ENCODE results near the gene TWNK. TPM values are rescaled to one million over a fixed set of nuclear protein-coding genes. Genes with fewer than 3 reads are reported as not detected.

Gene TWNK
- total and polyA plus RNA-seq, 2 experiments from 2014 or later, result 12.2 to 29.4 TPM

DNA sequence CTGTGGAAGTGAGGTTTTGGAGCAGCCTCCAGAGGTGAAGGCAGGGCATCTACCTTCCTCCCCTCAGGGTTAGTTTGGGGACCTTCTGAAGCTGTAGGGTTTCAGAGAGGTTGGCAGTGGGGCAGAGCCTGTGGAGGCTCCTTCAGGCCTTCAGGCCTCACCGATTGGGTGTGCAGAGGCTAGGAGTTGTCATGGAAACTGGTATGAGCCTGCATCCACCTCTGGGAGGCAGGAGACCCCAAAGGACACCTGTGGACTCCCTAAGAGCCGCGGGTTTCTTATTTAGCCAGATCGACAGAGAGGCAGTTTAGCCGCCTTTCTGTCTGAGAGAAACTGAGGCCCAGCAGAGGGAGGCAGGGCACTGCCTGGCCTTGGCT lies 14.3 kb downstream of the TWNK start:
- no peak overlapping the region for H3K27ac Mint-ChIP-seq
- H3K36me3 ChIP-seq (ENCODE audit: insufficient read depth), result no peaks in the 10 kb centered on the region; the same call in 1 of the 2 replicates
- no peaks in the 10 kb centered on the region for H3K9me2 ChIP-seq (ENCODE audit: insufficient read depth)
- H3K27me3 Mint-ChIP-seq (ENCODE audit: insufficient read depth, low read depth, poor library complexity), result peaks cover 16% of the 10 kb centered on the region
- peaks cover 14% of the 10 kb centered on the region for H3K4me1 Mint-ChIP-seq
- peak overlapping the region; percentile 96; the same call in 2 of the 3 replicates for H3K4me3 Mint-ChIP-seq
- H3K36me3 Mint-ChIP-seq (ENCODE audit: low read depth), result peaks cover 38% of the 10 kb centered on the region
- 0 out of 2 replicates have a peak, but pooled peaks cover 7% of the 10 kb centered on the region for H4K20me1 ChIP-seq (replicated peaks; ENCODE audit: insufficient read depth)
- H3K27me3 ChIP-seq (ENCODE audit: insufficient read depth), result no peaks in the 10 kb centered on the region
- H3K27ac ChIP-seq (ENCODE audit: low read depth), result no peak overlapping the region
- H3K4me2 ChIP-seq, result 0 out of 2 replicates have a peak overlapping the region, but pooled peaks have one; percentile 92
- TF ChIP-seq STAT1 (IDR thresholded peaks at IDR 0.05; ENCODE audit: unreplicated experiment), result no peak
- TF ChIP-seq JUNB (IDR thresholded peaks at IDR 0.05; ENCODE audit: unreplicated experiment), result no peak
- DNase-seq (ENCODE audit: low spot score) (no peak), ATAC-seq (no peak)
- H3K9me3 Mint-ChIP-seq, result no peaks in the 10 kb centered on the region; the same call in 2 of the 3 replicates
- peaks cover 22% of the 10 kb centered on the region for H3K79me2 ChIP-seq (replicated peaks; ENCODE audit: insufficient read depth)
- no peak overlapping the region for H3K4me3 ChIP-seq
- H3F3A ChIP-seq (replicated peaks; ENCODE audit: low read depth), result peaks cover 16% of the 10 kb centered on the region
- H2AFZ ChIP-seq, result no peak overlapping the region
- peaks cover 21% of the 10 kb centered on the region for H3K4me1 ChIP-seq (ENCODE audit: insufficient read depth)

DNA sequence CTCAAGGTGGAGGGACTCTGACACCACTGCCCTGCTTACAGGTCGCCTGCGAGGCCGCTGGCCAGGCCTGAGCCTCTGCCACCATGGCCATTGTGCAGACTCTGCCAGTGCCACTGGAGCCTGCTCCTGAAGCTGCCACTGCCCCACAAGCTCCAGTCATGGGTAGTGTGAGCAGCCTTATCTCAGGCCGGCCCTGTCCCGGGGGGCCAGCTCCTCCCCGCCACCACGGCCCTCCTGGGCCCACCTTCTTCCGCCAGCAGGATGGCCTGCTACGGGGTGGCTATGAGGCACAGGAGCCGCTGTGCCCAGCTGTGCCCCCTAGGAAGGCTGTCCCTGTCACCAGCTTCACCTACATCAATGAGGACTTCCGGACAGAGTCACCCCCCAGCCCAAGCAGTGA lies 15.1 kb downstream of the TWNK start:
- H3K27ac ChIP-seq (ENCODE audit: low read depth), result no peak overlapping the region
- no peaks in the 10 kb centered on the region for H3K9me2 ChIP-seq (ENCODE audit: insufficient read depth)
- peaks cover 15% of the 10 kb centered on the region for H3K27me3 Mint-ChIP-seq (ENCODE audit: insufficient read depth, low read depth, poor library complexity)
- H3F3A ChIP-seq (replicated peaks; ENCODE audit: low read depth), result peaks cover 15% of the 10 kb centered on the region; the same call in 1 of the 2 replicates
- no peak overlapping the region for H2AFZ ChIP-seq
- peaks cover 38% of the 10 kb centered on the region for H3K36me3 Mint-ChIP-seq (ENCODE audit: low read depth)
- no peaks in the 10 kb centered on the region for H3K27me3 ChIP-seq (ENCODE audit: insufficient read depth)
- H3K4me1 Mint-ChIP-seq, result peaks cover 13% of the 10 kb centered on the region
- peaks cover 21% of the 10 kb centered on the region for H3K4me1 ChIP-seq (ENCODE audit: insufficient read depth)
- H3K36me3 ChIP-seq (ENCODE audit: insufficient read depth), result no peaks in the 10 kb centered on the region; the same call in 1 of the 2 replicates
- no peak overlapping the region for H3K4me3 Mint-ChIP-seq
- H3K79me2 ChIP-seq (replicated peaks; ENCODE audit: insufficient read depth), result peaks cover 22% of the 10 kb centered on the region
- no peak overlapping the region for H3K4me2 ChIP-seq
- H3K4me3 ChIP-seq, result no peak overlapping the region
- no peaks in the 10 kb centered on the region; the same call in 2 of the 3 replicates for H3K9me3 Mint-ChIP-seq
- ATAC-seq (no peak), DNase-seq (ENCODE audit: low spot score) (no peak)
- H4K20me1 ChIP-seq (replicated peaks; ENCODE audit: insufficient read depth), result 0 out of 2 replicates have a peak, but pooled peaks cover 7% of the 10 kb centered on the region
- no peak overlapping the region for H3K27ac Mint-ChIP-seq
- TF ChIP-seq ETS1 (IDR thresholded peaks at IDR 0.05), result no peak
- TF ChIP-seq STAT1 (IDR thresholded peaks at IDR 0.05; ENCODE audit: unreplicated experiment), result no peak
- no peak for TF ChIP-seq EZH2 (IDR thresholded peaks at IDR 0.05; ENCODE audit: low read depth, unreplicated experiment)
- no peak for TF ChIP-seq JUNB (IDR thresholded peaks at IDR 0.05; ENCODE audit: unreplicated experiment)
- TF ChIP-seq ZNF331 (CRISPR knock-in tag; IDR thresholded peaks at IDR 0.05; ENCODE audit: low read depth), result no peak
- TF ChIP-seq NANOG (IDR thresholded peaks at IDR 0.05; ENCODE audit: borderline replicate concordance), result no peak
- no peak for TF ChIP-seq EZH2phosphoT487 (IDR thresholded peaks at IDR 0.05; ENCODE audit: unreplicated experiment)
- TF ChIP-seq POLR2AphosphoS5 (IDR thresholded peaks at IDR 0.05; ENCODE audit: low read depth), result no peak
- TF ChIP-seq CREB1 (CRISPR knock-in tag; IDR thresholded peaks at IDR 0.05; ENCODE audit: low read depth), result no peak
- TF ChIP-seq, protein P1, sequence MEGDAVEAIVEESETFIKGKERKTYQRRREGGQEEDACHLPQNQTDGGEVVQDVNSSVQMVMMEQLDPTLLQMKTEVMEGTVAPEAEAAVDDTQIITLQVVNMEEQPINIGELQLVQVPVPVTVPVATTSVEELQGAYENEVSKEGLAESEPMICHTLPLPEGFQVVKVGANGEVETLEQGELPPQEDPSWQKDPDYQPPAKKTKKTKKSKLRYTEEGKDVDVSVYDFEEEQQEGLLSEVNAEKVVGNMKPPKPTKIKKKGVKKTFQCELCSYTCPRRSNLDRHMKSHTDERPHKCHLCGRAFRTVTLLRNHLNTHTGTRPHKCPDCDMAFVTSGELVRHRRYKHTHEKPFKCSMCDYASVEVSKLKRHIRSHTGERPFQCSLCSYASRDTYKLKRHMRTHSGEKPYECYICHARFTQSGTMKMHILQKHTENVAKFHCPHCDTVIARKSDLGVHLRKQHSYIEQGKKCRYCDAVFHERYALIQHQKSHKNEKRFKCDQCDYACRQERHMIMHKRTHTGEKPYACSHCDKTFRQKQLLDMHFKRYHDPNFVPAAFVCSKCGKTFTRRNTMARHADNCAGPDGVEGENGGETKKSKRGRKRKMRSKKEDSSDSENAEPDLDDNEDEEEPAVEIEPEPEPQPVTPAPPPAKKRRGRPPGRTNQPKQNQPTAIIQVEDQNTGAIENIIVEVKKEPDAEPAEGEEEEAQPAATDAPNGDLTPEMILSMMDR (conservative IDR thresholded peaks at IDR 0.05; ENCODE audit: low read depth in 2 of 2), result no peak
- TF ChIP-seq, protein P2, sequence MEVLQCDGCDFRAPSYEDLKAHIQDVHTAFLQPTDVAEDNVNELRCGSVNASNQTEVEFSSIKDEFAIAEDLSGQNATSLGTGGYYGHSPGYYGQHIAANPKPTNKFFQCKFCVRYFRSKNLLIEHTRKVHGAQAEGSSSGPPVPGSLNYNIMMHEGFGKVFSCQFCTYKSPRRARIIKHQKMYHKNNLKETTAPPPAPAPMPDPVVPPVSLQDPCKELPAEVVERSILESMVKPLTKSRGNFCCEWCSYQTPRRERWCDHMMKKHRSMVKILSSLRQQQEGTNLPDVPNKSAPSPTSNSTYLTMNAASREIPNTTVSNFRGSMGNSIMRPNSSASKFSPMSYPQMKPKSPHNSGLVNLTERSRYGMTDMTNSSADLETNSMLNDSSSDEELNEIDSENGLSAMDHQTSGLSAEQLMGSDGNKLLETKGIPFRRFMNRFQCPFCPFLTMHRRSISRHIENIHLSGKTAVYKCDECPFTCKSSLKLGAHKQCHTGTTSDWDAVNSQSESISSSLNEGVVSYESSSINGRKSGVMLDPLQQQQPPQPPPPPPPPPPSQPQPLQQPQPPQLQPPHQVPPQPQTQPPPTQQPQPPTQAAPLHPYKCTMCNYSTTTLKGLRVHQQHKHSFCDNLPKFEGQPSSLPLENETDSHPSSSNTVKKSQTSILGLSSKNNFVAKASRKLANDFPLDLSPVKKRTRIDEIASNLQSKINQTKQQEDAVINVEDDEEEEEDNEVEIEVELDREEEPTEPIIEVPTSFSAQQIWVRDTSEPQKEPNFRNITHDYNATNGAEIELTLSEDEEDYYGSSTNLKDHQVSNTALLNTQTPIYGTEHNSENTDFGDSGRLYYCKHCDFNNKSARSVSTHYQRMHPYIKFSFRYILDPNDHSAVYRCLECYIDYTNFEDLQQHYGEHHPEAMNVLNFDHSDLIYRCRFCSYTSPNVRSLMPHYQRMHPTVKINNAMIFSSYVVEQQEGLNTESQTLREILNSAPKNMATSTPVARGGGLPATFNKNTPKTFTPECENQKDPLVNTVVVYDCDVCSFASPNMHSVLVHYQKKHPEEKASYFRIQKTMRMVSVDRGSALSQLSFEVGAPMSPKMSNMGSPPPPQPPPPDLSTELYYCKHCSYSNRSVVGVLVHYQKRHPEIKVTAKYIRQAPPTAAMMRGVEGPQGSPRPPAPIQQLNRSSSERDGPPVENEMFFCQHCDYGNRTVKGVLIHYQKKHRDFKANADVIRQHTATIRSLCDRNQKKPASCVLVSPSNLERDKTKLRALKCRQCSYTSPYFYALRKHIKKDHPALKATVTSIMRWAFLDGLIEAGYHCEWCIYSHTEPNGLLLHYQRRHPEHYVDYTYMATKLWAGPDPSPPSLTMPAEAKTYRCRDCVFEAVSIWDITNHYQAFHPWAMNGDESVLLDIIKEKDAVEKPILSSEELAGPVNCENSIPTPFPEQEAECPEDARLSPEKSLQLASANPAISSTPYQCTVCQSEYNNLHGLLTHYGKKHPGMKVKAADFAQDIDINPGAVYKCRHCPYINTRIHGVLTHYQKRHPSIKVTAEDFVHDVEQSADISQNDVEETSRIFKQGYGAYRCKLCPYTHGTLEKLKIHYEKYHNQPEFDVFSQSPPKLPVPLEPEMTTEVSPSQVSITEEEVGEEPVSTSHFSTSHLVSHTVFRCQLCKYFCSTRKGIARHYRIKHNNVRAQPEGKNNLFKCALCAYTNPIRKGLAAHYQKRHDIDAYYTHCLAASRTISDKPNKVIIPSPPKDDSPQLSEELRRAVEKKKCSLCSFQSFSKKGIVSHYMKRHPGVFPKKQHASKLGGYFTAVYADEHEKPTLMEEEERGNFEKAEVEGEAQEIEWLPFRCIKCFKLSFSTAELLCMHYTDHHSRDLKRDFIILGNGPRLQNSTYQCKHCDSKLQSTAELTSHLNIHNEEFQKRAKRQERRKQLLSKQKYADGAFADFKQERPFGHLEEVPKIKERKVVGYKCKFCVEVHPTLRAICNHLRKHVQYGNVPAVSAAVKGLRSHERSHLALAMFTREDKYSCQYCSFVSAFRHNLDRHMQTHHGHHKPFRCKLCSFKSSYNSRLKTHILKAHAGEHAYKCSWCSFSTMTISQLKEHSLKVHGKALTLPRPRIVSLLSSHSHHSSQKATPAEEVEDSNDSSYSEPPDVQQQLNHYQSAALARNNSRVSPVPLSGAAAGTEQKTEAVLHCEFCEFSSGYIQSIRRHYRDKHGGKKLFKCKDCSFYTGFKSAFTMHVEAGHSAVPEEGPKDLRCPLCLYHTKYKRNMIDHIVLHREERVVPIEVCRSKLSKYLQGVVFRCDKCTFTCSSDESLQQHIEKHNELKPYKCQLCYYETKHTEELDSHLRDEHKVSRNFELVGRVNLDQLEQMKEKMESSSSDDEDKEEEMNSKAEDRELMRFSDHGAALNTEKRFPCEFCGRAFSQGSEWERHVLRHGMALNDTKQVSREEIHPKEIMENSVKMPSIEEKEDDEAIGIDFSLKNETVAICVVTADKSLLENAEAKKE (CRISPR knock-in tag; IDR thresholded peaks at IDR 0.05), result no peak
- TF ChIP-seq ZNF114 (CRISPR knock-in tag; IDR thresholded peaks at IDR 0.05), result no peak

All from GM23338 (cell line).